ENCODE data around the gene GMEB2.
A peak's percentile ranks its signal among the peaks of the same experiment; 100 is the strongest.
"Not testable (repeated sequence)": the region's sequence is repeated elsewhere in the genome, so short reads cannot be mapped to it uniquely, and the experiment has no call there.

The GMEB2 gene

GRCh38 chr20:63639093-63639975 is 12.4 kb upstream of the GMEB2 start:
- no peak for DNase-seq

GRCh38 chr20:63636752-63637628 is 10.1 kb upstream of the GMEB2 start:
- no peak for DNase-seq

- DNase-seq: no peak
These were observed 8.7 kb upstream of the GMEB2 start for GRCh38 chr20:63635431-63636141.

GRCh38 chr20:63633732-63634131 is 6.8 kb upstream of the GMEB2 start:
- DNase-seq: no peak

- not testable (repeated sequence) for DNase-seq
These were observed 4.5 kb upstream of the GMEB2 start for GRCh38 chr20:63631426-63631825.

GRCh38 chr20:63630956-63631355 is 4.1 kb upstream of the GMEB2 start:
- DNase-seq: not testable (repeated sequence)

- peak in 22 of 56 donors; percentile 8 to 49 (median 27) for DNase-seq
These were observed 1.5 kb upstream of the GMEB2 start for GRCh38 chr20:63628246-63628975.

GRCh38 chr20:63627751-63628245 is 897 bp upstream of the GMEB2 start:
- peak in 1 of 56 donors; percentile 11 for DNase-seq

GRCh38 chr20:63627129-63627750 is 339 bp upstream of the GMEB2 start:
- peak in 52 of 56 donors; percentile 44 to 93 (median 84) for DNase-seq

- peak in 5 of 56 donors; percentile 8 to 14 (median 9) for DNase-seq
These were observed 1.0 kb downstream of the GMEB2 start for GRCh38 chr20:63625771-63626423.

GRCh38 chr20:63624486-63624885 is 2.4 kb downstream of the GMEB2 start:
- no peak for DNase-seq

- no peak for DNase-seq
These were observed 4.2 kb downstream of the GMEB2 start for GRCh38 chr20:63622732-63623131.

GRCh38 chr20:63622096-63622495 is 4.8 kb downstream of the GMEB2 start:
- no peak for DNase-seq

- no peak for DNase-seq
These were observed 5.9 kb downstream of the GMEB2 start for GRCh38 chr20:63620991-63621390.

GRCh38 chr20:63619505-63619904 is 7.4 kb downstream of the GMEB2 start:
- DNase-seq: no peak

- DNase-seq: no peak
These were observed 7.8 kb downstream of the GMEB2 start for GRCh38 chr20:63619086-63619485.

- no peak for DNase-seq
These were observed 8.5 kb downstream of the GMEB2 start for GRCh38 chr20:63618291-63618980.

- no peak for DNase-seq
These were observed 9.0 kb downstream of the GMEB2 start for GRCh38 chr20:63617876-63618265.

Data from nucleus accumbens (tissue), 56 donors.